Liver (tissue), 9 donors: ENCODE results near the gene AMY2A. TPM values are rescaled to one million over a fixed set of nuclear protein-coding genes. Genes with fewer than 3 reads are reported as not detected.
"Not testable (repeated sequence)": the region's sequence is repeated elsewhere in the genome, so short reads cannot be mapped to it uniquely, and the experiment has no call there.

Experiments
- DNase-seq: peaks from one replicate; pipeline ENCODE4 v3.0.0-alpha.2; 2017; ENCODE audit warnings: low spot score
- H3K27ac ChIP-seq, 2 donors: one replicate each; pipeline ENCODE4 v1.7.0; 2013; ENCODE audit warnings: inconsistent platforms in 2 of 2, low read length in 2 of 2, control low read depth in 1 of 2, low read depth in 1 of 2, mild to moderate bottlenecking in 1 of 2
- H3K27me3 ChIP-seq, 4 donors: one replicate each; pipeline versions ENCODE4 v1.6.1 to v1.7.0; 2013; ENCODE audit warnings: low read length in 3 of 4, inconsistent platforms in 1 of 4, mild to moderate bottlenecking in 1 of 4, moderate library complexity in 1 of 4; ENCODE audit not compliant: control insufficient read depth in 4 of 4, insufficient read depth in 4 of 4
- H3K36me3 ChIP-seq, 4 donors: one replicate each; pipeline versions ENCODE4 v1.6.1 to v1.7.0; 2013; ENCODE audit warnings: low read length in 3 of 4, mild to moderate bottlenecking in 3 of 4, low read depth in 1 of 4, moderate library complexity in 1 of 4; ENCODE audit not compliant: control insufficient read depth in 4 of 4, insufficient read depth in 3 of 4
- H3K4me1 ChIP-seq, 4 donors: one replicate each; pipeline versions ENCODE4 v1.6.1 to v1.7.0; 2013; ENCODE audit warnings: low read length in 3 of 4, mild to moderate bottlenecking in 3 of 4, moderate library complexity in 1 of 4; ENCODE audit not compliant: control insufficient read depth in 4 of 4, insufficient read depth in 4 of 4
- H3K4me3 ChIP-seq, 3 donors: one replicate each; pipeline versions ENCODE4 v1.6.1 to v1.7.0; 2013; ENCODE audit warnings: low read length in 3 of 3, control low read depth in 1 of 3, low read depth in 1 of 3, mild to moderate bottlenecking in 1 of 3
- H3K9ac ChIP-seq, 2 donors: one replicate each; pipeline ENCODE4 v1.7.0; 2013; ENCODE audit warnings: low read length in 2 of 2, mild to moderate bottlenecking in 2 of 2, moderate library complexity in 2 of 2, control low read depth in 1 of 2, low read depth in 1 of 2
- H3K9me3 ChIP-seq, 4 donors: one replicate each; pipeline versions ENCODE4 v1.6.1 to v1.7.0; 2013; ENCODE audit warnings: low read length in 3 of 4; ENCODE audit not compliant: control insufficient read depth in 4 of 4
- CTCF ChIP-seq: fragments of 150-350 bp; IDR thresholded peaks from 2 replicates; pipeline ENCODE4 v1.5.1; 2017; ENCODE audit warnings: improper control_type of control experiment, low read depth, low read length; ENCODE audit not compliant: missing input control
- EGR1 ChIP-seq, 2 donors: IDR thresholded peaks; 2 replicates each; pipeline ENCODE4 v1.6.1; 2016 to 2018; ENCODE audit warnings: antibody characterized with exemption in 2 of 2, low read depth in 2 of 2
- FOXA1 ChIP-seq: IDR thresholded peaks from 2 replicates; pipeline ENCODE4 v1.6.1; 2016; ENCODE audit warnings: antibody characterized with exemption
- GABPA ChIP-seq, 2 donors: IDR thresholded peaks in 1 of 2; conservative IDR thresholded peaks in 1 of 2; 2 replicates each; pipeline ENCODE4 v1.6.1; 2016; ENCODE audit warnings: antibody characterized with exemption in 2 of 2, mild to moderate bottlenecking in 1 of 2, moderate library complexity in 1 of 2
- HNF4G ChIP-seq: IDR thresholded peaks from 2 replicates; pipeline ENCODE4 v1.6.1; 2016; ENCODE audit warnings: antibody characterized with exemption
- NR2F2 ChIP-seq: IDR thresholded peaks from 2 replicates; pipeline ENCODE4 v1.6.1; 2016; ENCODE audit warnings: antibody characterized with exemption
- RAD21 ChIP-seq, 2 donors: IDR thresholded peaks; 2 replicates each; pipeline ENCODE4 v1.6.1; 2016; ENCODE audit warnings: antibody characterized with exemption in 2 of 2, mild to moderate bottlenecking in 2 of 2
- RXRA ChIP-seq, 2 donors: IDR thresholded peaks; 2 replicates each; pipeline ENCODE4 v1.6.1; 2017 to 2018; ENCODE audit warnings: antibody characterized with exemption in 2 of 2, mild to moderate bottlenecking in 1 of 2
- TAF1 ChIP-seq: conservative IDR thresholded peaks from 2 replicates; pipeline ENCODE4 v1.6.1; 2016; ENCODE audit warnings: antibody characterized with exemption, mild to moderate bottlenecking
- YY1 ChIP-seq: IDR thresholded peaks from 2 replicates; pipeline ENCODE4 v1.6.1; 2016; ENCODE audit warnings: antibody characterized with exemption, mild to moderate bottlenecking
- WGBS: extraction: QIAGEN DNeasy Blood & Tissue Kit; methylation state at CpG from one replicate; pipeline ENCODE4 v1.1.7; 2013; 5-methylcytosine and 5-hydroxymethylcytosine counted together
- polyA plus RNA-seq, 2 donors: library from polyadenylated mRNA; stranded (reverse) in 1 of 2; unstranded in 1 of 2; fragments of 200-250 nt in 1 of 2; fragments of >200 nt in 1 of 2; fragmentation: Nextera tagmentation in 1 of 2; extraction: Ambion mirVana in 1 of 2; gene quantifications; one replicate each; pipeline versions ENCODE4 v1.2.1 to v1.2.3, GENCODE V29; 2013 to 2015
- total RNA-seq, 2 donors: library from RNA; depleted of rRNA; stranded (reverse); fragments of >200 nt; gene quantifications; one replicate each; pipeline ENCODE4 v1.2.3, GENCODE V29; 2014
- donor health status: healthy.
- donor health status: healthy.
- donor health status: healthy.
- donor health status: healthy.
- donor health status: healthy.

AMY2A gene
- total and polyA plus RNA-seq, 4 donors = not detected

GRCh38 chr1:103584537-103584936, 32.7 kb upstream of the AMY2A start (continued):
- TF ChIP-seq CTCF (no peak), TAF1 (no peak), GABPA (IDR thresholded peaks at IDR 0.05 in 1 of 2, conservative IDR thresholded peaks at IDR 0.05 in 1 of 2) (no peak)

GRCh38 chr1:103602740-103603139, 14.5 kb upstream of the AMY2A start:
- not testable (repeated sequence) for H3K4me3 ChIP-seq, H3K4me1 ChIP-seq, H3K36me3 ChIP-seq, H3K9me3 ChIP-seq, H3K27ac ChIP-seq, H3K27me3 ChIP-seq, DNase-seq, H3K9ac ChIP-seq
- WGBS = no CpG with 5 or more reads among the region's 3 CpGs

- DNase-seq = no peak
- no peak overlapping the region for H3K9ac ChIP-seq
- no peaks in the 10 kb centered on the region for H3K4me1 ChIP-seq
- H3K36me3 ChIP-seq = no peaks in the 10 kb centered on the region
- 95% methylated on average over 2 of the region's 2 CpGs for WGBS
- H3K27ac ChIP-seq = no peak overlapping the region
- no peaks in the 10 kb centered on the region for H3K9me3 ChIP-seq
- TF ChIP-seq YY1 (no peak), RAD21 (IDR thresholded peaks at IDR 0.05) (no peak), EGR1 (IDR thresholded peaks at IDR 0.05; ENCODE audit: low read depth in 2 of 2) (no peak), RXRA (IDR thresholded peaks at IDR 0.05) (no peak), FOXA1 (no peak), NR2F2 (no peak), HNF4G (no peak)
- H3K4me3 ChIP-seq = no peak overlapping the region
- H3K27me3 ChIP-seq = no peaks in the 10 kb centered on the region
These were observed 865 bp upstream of the AMY2A start for GRCh38 chr1:103616362-103616761.

GRCh38 chr1:103627436-103627835, 10.2 kb downstream of the AMY2A start:
- H3K27me3 ChIP-seq, H3K9ac ChIP-seq, H3K4me3 ChIP-seq, DNase-seq, H3K4me1 ChIP-seq, H3K9me3 ChIP-seq, H3K36me3 ChIP-seq, H3K27ac ChIP-seq: not testable (repeated sequence)
- 78% methylated on average over 3 of the region's 4 CpGs for WGBS

GRCh38 chr1:103641194-103641593, 24.0 kb downstream of the AMY2A start:
- no CpG with 5 or more reads among the region's 3 CpGs for WGBS
- not testable (repeated sequence) for H3K36me3 ChIP-seq, H3K4me3 ChIP-seq, DNase-seq, H3K27ac ChIP-seq, H3K9me3 ChIP-seq, H3K27me3 ChIP-seq, H3K4me1 ChIP-seq, H3K9ac ChIP-seq

GRCh38 chr1:103643908-103644307, 26.7 kb downstream of the AMY2A start:
- not testable (repeated sequence) for H3K27ac ChIP-seq, H3K4me3 ChIP-seq, H3K27me3 ChIP-seq, H3K4me1 ChIP-seq, H3K9ac ChIP-seq, DNase-seq, H3K9me3 ChIP-seq, H3K36me3 ChIP-seq
- WGBS = no CpG with 5 or more reads among the region's 3 CpGs

- H3K9ac ChIP-seq, H3K27ac ChIP-seq, H3K27me3 ChIP-seq, H3K9me3 ChIP-seq, H3K4me1 ChIP-seq, H3K4me3 ChIP-seq, H3K36me3 ChIP-seq, DNase-seq: not testable (repeated sequence)
- WGBS = no CpG with 5 or more reads among the region's 3 CpGs
These were observed 33.1 kb downstream of the AMY2A start for GRCh38 chr1:103650305-103650704.
